Keratinocyte (primary cell): ENCODE results near the gene HUS1B. TPM values are rescaled to one million over a fixed set of nuclear protein-coding genes. Genes with fewer than 3 reads are reported as not detected.

Source experiments
- DNase-seq: peaks from one replicate; pipeline ENCODE4 v3.0.0-alpha.2; 2011; ENCODE audit warnings: low read depth, missing footprints, low spot score
- FAIRE-seq: peaks from 2 replicates; lab custom pipeline; 2011; peaks lifted over from hg19 to GRCh38; lab: Jason Lieb, UNC
- H2AFZ ChIP-seq: 2 replicates; pipeline ENCODE4 v1.6.0; 2012; ENCODE audit warnings: low read length, control low read depth, inconsistent platforms; ENCODE audit not compliant: control insufficient read depth
- H3K27ac ChIP-seq: 2 replicates; pipeline ENCODE4 v1.5.1; 2011; ENCODE audit warnings: low read length; ENCODE audit not compliant: control insufficient read depth, insufficient read depth
- H3K27me3 ChIP-seq: 3 replicates; pipeline ENCODE4 v1.6.0; 2011; ENCODE audit warnings: low read length; ENCODE audit not compliant: control insufficient read depth, insufficient read depth; ENCODE audit errors: extremely low read depth
- H3K36me3 ChIP-seq, 2 experiments: 2 replicates in 1 of 2; 3 replicates in 1 of 2; pipeline ENCODE4 v1.5.1; 2011; ENCODE audit warnings: low read length in 2 of 2, mild to moderate bottlenecking in 1 of 2; ENCODE audit not compliant: control insufficient read depth in 2 of 2, insufficient read depth in 2 of 2; ENCODE audit errors: extremely low read depth in 1 of 2
- H3K4me1 ChIP-seq: 3 replicates; pipeline ENCODE4 v1.5.1; 2011; ENCODE audit warnings: low read length; ENCODE audit not compliant: control insufficient read depth, insufficient read depth; ENCODE audit errors: extremely low read depth
- H3K4me2 ChIP-seq: 3 replicates; pipeline ENCODE4 v1.6.0; 2011; ENCODE audit warnings: low read depth, low read length; ENCODE audit not compliant: control insufficient read depth, insufficient read depth; ENCODE audit errors: extremely low read depth
- H3K4me3 ChIP-seq, 3 experiments: fragments of 200-600 bp in 1 of 3; sonication (generic) in 1 of 3; 2 replicates in 2 of 3; 3 replicates in 1 of 3; pipeline ENCODE4 v1.5.1; 2011 to 2016; ENCODE audit warnings: low read length in 3 of 3, mild to moderate bottlenecking in 3 of 3, control low read depth in 2 of 3, inconsistent platforms in 1 of 3, low read depth in 1 of 3, mixed read lengths in 1 of 3, mixed run types in 1 of 3, moderate library complexity in 1 of 3; ENCODE audit not compliant: control insufficient read depth in 2 of 3, insufficient read depth in 2 of 3; ENCODE audit errors: extremely low read depth in 1 of 3
- H3K79me2 ChIP-seq: 2 replicates; pipeline ENCODE4 v1.6.0; 2012; ENCODE audit warnings: low read length; ENCODE audit not compliant: control insufficient read depth, insufficient read depth
- H3K9ac ChIP-seq: 3 replicates; pipeline ENCODE4 v1.6.0; 2011; ENCODE audit warnings: low read length; ENCODE audit not compliant: control insufficient read depth, insufficient read depth; ENCODE audit errors: extremely low read depth
- H3K9me1 ChIP-seq: 3 replicates; pipeline ENCODE4 v1.6.0; 2011; ENCODE audit warnings: low read length; ENCODE audit not compliant: control insufficient read depth, insufficient read depth; ENCODE audit errors: extremely low read depth
- H3K9me3 ChIP-seq: 2 replicates; pipeline ENCODE4 v1.5.1; 2012; ENCODE audit warnings: low read depth, low read length; ENCODE audit not compliant: control insufficient read depth
- H4K20me1 ChIP-seq: 3 replicates; pipeline ENCODE4 v1.6.0; 2011; ENCODE audit warnings: low read length; ENCODE audit not compliant: control insufficient read depth, insufficient read depth; ENCODE audit errors: extremely low read depth
- EZH2 ChIP-seq: IDR thresholded peaks from one replicate; pipeline ENCODE4 v1.6.1; 2012; ENCODE audit warnings: inconsistent platforms, mild to moderate bottlenecking, low read length, moderate library complexity
- dilution Hi-C: fragments of 300-500 bp; cut with MboI; formaldehyde crosslinking; loops from one replicate; pipeline ENCODE4 v1.7.0; 2020; ENCODE audit warnings: low sequenced_read_pairs; ENCODE audit not compliant: extremely low pct_ligation_motif_present
- polyA plus RNA-seq, 5 experiments: library from polyadenylated mRNA; depleted of rRNA in 3 of 5; stranded (reverse) in 3 of 5; stranded (forward) in 1 of 5; unstranded in 1 of 5; fragments of >200 nt; gene quantifications; 1 replicate in 1 of 5; 2 replicates in 3 of 5; 3 replicates in 1 of 5; pipeline versions ENCODE4 v1.2.1 to v1.2.3, GENCODE V29; 2011 to 2012; ENCODE audit warnings: missing spikeins in 2 of 5, low read depth in 1 of 5, low replicate concordance in 1 of 5
- TF ChIP-seq, protein P1 (sequence below), 3 experiments: IDR thresholded peaks in 1 of 3; conservative IDR thresholded peaks in 1 of 3; optimal IDR thresholded peaks in 1 of 3; 2 replicates in 2 of 3; 3 replicates in 1 of 3; pipeline versions ENCODE3 to v1.5.1; 2011; ENCODE audit warnings: low read length in 3 of 3, mild to moderate bottlenecking in 3 of 3, moderate library complexity in 2 of 3, control low read depth in 1 of 3, inconsistent platforms in 1 of 3; ENCODE audit not compliant: insufficient read depth in 2 of 3; ENCODE audit errors: extremely low read depth in 1 of 3

HUS1B gene
- polyA plus RNA-seq, 1 donor (not counting 4 experiments of a cell fraction or from before 2014, with no cell fraction given), result 0.13 TPM

DNA sequence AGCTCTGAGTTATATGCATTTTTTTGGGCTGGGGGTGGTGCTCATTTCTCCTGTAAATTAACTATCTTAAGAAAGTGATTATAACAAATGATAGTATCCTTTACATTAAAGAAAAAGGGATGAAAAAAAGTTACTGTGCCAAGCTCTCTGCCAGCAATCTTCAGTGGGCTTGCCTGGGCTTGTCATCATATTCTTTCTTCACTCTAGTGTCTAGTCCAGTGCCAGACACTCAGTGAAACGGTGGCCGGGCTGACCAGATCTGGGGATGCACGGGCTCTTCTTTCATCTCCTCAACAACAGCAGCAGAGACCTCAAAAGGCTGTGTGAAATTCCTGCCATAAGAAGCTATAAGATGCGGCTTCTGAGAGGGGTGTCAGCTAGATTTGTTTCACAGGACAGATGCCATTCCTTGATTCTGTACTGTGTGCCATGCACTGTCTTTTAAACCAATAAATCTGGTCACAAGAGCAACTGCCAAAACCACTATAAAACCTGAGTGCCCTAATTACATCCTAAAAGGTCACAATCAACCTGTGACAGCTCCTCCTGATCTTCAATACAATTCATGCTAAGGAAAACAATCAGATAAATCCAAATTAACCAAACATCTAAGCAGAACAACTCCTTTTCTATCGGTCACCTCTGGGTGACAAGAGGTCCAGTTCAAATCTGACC lies 23.9 kb upstream of the HUS1B start:
- Histone ChIP-seq H3K79me2 (peaks cover 79% of the 10 kb centered on the region), H3K36me3 (peaks cover 0 to 4% of the 10 kb centered on the region in 2 experiments), H3K9me3 (no peaks in the 10 kb centered on the region), H3K4me2 (peak overlapping the region; percentile 64), H3K9me1 (peaks cover 3% of the 10 kb centered on the region), H3K27me3 (no peaks in the 10 kb centered on the region), H2AFZ (no peak overlapping the region), H3K27ac (peak overlapping the region; percentile 37), H3K9ac (no peak overlapping the region), H3K4me1 (peaks cover 28% of the 10 kb centered on the region), H4K20me1 (peaks cover 4% of the 10 kb centered on the region), H3K4me3 (peak overlapping the region in 1 of 3 experiments; percentile 12)
- FAIRE-seq (peak; percentile 34), DNase-seq (no peak)
- dilution Hi-C loops, result no loop called here
- TF ChIP-seq, protein P1, sequence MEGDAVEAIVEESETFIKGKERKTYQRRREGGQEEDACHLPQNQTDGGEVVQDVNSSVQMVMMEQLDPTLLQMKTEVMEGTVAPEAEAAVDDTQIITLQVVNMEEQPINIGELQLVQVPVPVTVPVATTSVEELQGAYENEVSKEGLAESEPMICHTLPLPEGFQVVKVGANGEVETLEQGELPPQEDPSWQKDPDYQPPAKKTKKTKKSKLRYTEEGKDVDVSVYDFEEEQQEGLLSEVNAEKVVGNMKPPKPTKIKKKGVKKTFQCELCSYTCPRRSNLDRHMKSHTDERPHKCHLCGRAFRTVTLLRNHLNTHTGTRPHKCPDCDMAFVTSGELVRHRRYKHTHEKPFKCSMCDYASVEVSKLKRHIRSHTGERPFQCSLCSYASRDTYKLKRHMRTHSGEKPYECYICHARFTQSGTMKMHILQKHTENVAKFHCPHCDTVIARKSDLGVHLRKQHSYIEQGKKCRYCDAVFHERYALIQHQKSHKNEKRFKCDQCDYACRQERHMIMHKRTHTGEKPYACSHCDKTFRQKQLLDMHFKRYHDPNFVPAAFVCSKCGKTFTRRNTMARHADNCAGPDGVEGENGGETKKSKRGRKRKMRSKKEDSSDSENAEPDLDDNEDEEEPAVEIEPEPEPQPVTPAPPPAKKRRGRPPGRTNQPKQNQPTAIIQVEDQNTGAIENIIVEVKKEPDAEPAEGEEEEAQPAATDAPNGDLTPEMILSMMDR (optimal IDR thresholded peaks at IDR 0.05 in 1 of 3, IDR thresholded peaks at IDR 0.05 in 1 of 3, conservative IDR thresholded peaks at IDR 0.05 in 1 of 3; ENCODE audit: extremely low read depth in 1 of 3, insufficient read depth in 2 of 3, low read length in 3 of 3), result no peak
- no peak for TF ChIP-seq EZH2

DNA sequence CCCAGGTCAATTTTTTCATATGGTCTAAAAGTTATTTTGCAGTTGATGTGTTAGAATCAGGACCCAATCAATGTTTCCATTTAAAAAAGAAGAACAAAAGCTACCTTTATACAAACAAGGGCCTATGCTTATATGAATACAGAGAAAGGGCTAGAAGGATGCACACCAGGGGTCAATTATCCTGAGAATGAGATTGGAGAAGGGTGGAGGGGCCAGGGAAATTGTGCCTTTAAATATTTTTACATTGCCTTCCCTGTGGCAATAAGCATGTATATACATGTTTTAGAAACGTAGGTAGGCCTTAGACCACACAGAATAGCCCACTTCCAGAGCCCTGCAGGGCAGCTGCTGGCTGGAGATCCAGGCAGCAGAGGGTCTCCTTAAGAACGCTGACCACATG lies 23.4 kb upstream of the HUS1B start:
- Histone ChIP-seq H3K79me2 (peaks cover 74% of the 10 kb centered on the region), H2AFZ (no peak overlapping the region), H3K9ac (no peak overlapping the region), H3K4me2 (peak overlapping the region; percentile 64), H3K4me3 (peak overlapping the region in 1 of 3 experiments; percentile 12), H3K4me1 (peaks cover 28% of the 10 kb centered on the region), H3K27me3 (no peaks in the 10 kb centered on the region), H3K27ac (peak overlapping the region; percentile 37), H4K20me1 (no peaks in the 10 kb centered on the region), H3K9me3 (no peaks in the 10 kb centered on the region), H3K36me3 (peaks cover 0 to under 1% of the 10 kb centered on the region in 2 experiments), H3K9me1 (peaks cover 3% of the 10 kb centered on the region)
- dilution Hi-C loops, result no loop called here
- DNase-seq, result no peak
- no peak for FAIRE-seq
- TF ChIP-seq EZH2, result no peak
- TF ChIP-seq, protein P1 (optimal IDR thresholded peaks at IDR 0.05 in 1 of 3, IDR thresholded peaks at IDR 0.05 in 1 of 3, conservative IDR thresholded peaks at IDR 0.05 in 1 of 3; ENCODE audit: extremely low read depth in 1 of 3, insufficient read depth in 2 of 3, low read length in 3 of 3), result no peak
